ENCODE data around the gene APH1B. TPM values are rescaled to one million over a fixed set of nuclear protein-coding genes. Genes with fewer than 3 reads are reported as not detected.
A peak's percentile ranks its signal among the peaks of the same experiment; 100 is the strongest.
"Not testable (repeated sequence)": the region's sequence is repeated elsewhere in the genome, so short reads cannot be mapped to it uniquely, and the experiment has no call there.

Gene APH1B
- total and polyA plus RNA-seq, 4 donors, result 16.4 to 25.8 (median 21.8) TPM

- H3K27ac ChIP-seq (ENCODE audit: low read depth, low read length); H3K27me3 ChIP-seq (ENCODE audit: control insufficient read depth, insufficient read depth, low read length); H3K4me1 ChIP-seq (ENCODE audit: control insufficient read depth, insufficient read depth, low read length); H3K4me3 ChIP-seq (ENCODE audit: low read depth, low read length); H3K9me3 ChIP-seq (ENCODE audit: control insufficient read depth, insufficient read depth, low read length); H3K36me3 ChIP-seq (ENCODE audit: control insufficient read depth, insufficient read depth, low read length); DNase-seq (ENCODE audit: low read depth in 4 of 6, low spot score in 6 of 6): not testable (repeated sequence)
- WGBS (ENCODE audit: insufficient coverage), result no CpG with 5 or more reads among the region's 1 CpG
Observed at GRCh38 chr15:63237086-63237485, 40.3 kb upstream of the APH1B start.

GRCh38 chr15:63238171-63238570, 39.2 kb upstream of the APH1B start:
- H3K4me1 ChIP-seq (ENCODE audit: control insufficient read depth, insufficient read depth, low read length), result peaks cover 6% of the 10 kb centered on the region
- no peak for DNase-seq (ENCODE audit: low read depth in 4 of 6, low spot score in 6 of 6)

GRCh38 chr15:63238796-63239195, 38.6 kb upstream of the APH1B start:
- Histone ChIP-seq H3K9me3 (ENCODE audit: control insufficient read depth, insufficient read depth, low read length) (no peaks in the 10 kb centered on the region), H3K36me3 (ENCODE audit: control insufficient read depth, insufficient read depth, low read length) (no peaks in the 10 kb centered on the region), H3K27me3 (ENCODE audit: control insufficient read depth, insufficient read depth, low read length) (no peaks in the 10 kb centered on the region), H3K27ac (ENCODE audit: low read depth, low read length) (no peak overlapping the region), H3K4me3 (ENCODE audit: low read depth, low read length) (no peak overlapping the region), H3K4me1 (ENCODE audit: control insufficient read depth, insufficient read depth, low read length) (peaks cover 6% of the 10 kb centered on the region)
- WGBS (ENCODE audit: insufficient coverage), result 67% methylated on average over 1 of the region's 1 CpG
- DNase-seq (ENCODE audit: low read depth in 4 of 6, low spot score in 6 of 6), result no peak

More at GRCh38 chr15:63238171-63238570, 39.2 kb upstream of the APH1B start:
- H3K9me3 ChIP-seq (ENCODE audit: control insufficient read depth, insufficient read depth, low read length), result no peaks in the 10 kb centered on the region
- no peak overlapping the region for H3K27ac ChIP-seq (ENCODE audit: low read depth, low read length)
- no peaks in the 10 kb centered on the region for H3K27me3 ChIP-seq (ENCODE audit: control insufficient read depth, insufficient read depth, low read length)
- no peak overlapping the region for H3K4me3 ChIP-seq (ENCODE audit: low read depth, low read length)
- H3K36me3 ChIP-seq (ENCODE audit: control insufficient read depth, insufficient read depth, low read length), result no peaks in the 10 kb centered on the region

GRCh38 chr15:63240109-63240508, 37.3 kb upstream of the APH1B start:
- 56% methylated on average over 1 of the region's 3 CpGs for WGBS (ENCODE audit: insufficient coverage)

GRCh38 chr15:63241316-63241715, 36.1 kb upstream of the APH1B start:
- Histone ChIP-seq H3K27me3 (ENCODE audit: control insufficient read depth, insufficient read depth, low read length) (no peaks in the 10 kb centered on the region), H3K4me3 (ENCODE audit: low read depth, low read length) (no peak overlapping the region), H3K36me3 (ENCODE audit: control insufficient read depth, insufficient read depth, low read length) (peaks cover 4% of the 10 kb centered on the region), H3K27ac (ENCODE audit: low read depth, low read length) (no peak overlapping the region), H3K9me3 (ENCODE audit: control insufficient read depth, insufficient read depth, low read length) (no peaks in the 10 kb centered on the region), H3K4me1 (ENCODE audit: control insufficient read depth, insufficient read depth, low read length) (no peaks in the 10 kb centered on the region)
- DNase-seq (ENCODE audit: low read depth in 4 of 6, low spot score in 6 of 6), result no peak
- WGBS (ENCODE audit: insufficient coverage), result no CpG with 5 or more reads among the region's 1 CpG

More at GRCh38 chr15:63240109-63240508, 37.3 kb upstream of the APH1B start:
- no peaks in the 10 kb centered on the region for H3K9me3 ChIP-seq (ENCODE audit: control insufficient read depth, insufficient read depth, low read length)
- H3K4me1 ChIP-seq (ENCODE audit: control insufficient read depth, insufficient read depth, low read length), result no peaks in the 10 kb centered on the region
- H3K36me3 ChIP-seq (ENCODE audit: control insufficient read depth, insufficient read depth, low read length), result no peaks in the 10 kb centered on the region
- H3K27ac ChIP-seq (ENCODE audit: low read depth, low read length), result no peak overlapping the region
- H3K27me3 ChIP-seq (ENCODE audit: control insufficient read depth, insufficient read depth, low read length), result no peaks in the 10 kb centered on the region
- no peak overlapping the region for H3K4me3 ChIP-seq (ENCODE audit: low read depth, low read length)
- no peak for DNase-seq (ENCODE audit: low read depth in 4 of 6, low spot score in 6 of 6)

- peaks cover 9% of the 10 kb centered on the region for H3K36me3 ChIP-seq (ENCODE audit: control insufficient read depth, insufficient read depth, low read length)
- no peak overlapping the region for H3K27ac ChIP-seq (ENCODE audit: low read depth, low read length)
- no peaks in the 10 kb centered on the region for H3K4me1 ChIP-seq (ENCODE audit: control insufficient read depth, insufficient read depth, low read length)
- H3K4me3 ChIP-seq (ENCODE audit: low read depth, low read length), result no peak overlapping the region
- no peak for DNase-seq (ENCODE audit: low read depth in 4 of 6, low spot score in 6 of 6)
- 100% methylated on average over 1 of the region's 1 CpG for WGBS (ENCODE audit: insufficient coverage)
- no peaks in the 10 kb centered on the region for H3K27me3 ChIP-seq (ENCODE audit: control insufficient read depth, insufficient read depth, low read length)
- no peaks in the 10 kb centered on the region for H3K9me3 ChIP-seq (ENCODE audit: control insufficient read depth, insufficient read depth, low read length)
Observed at GRCh38 chr15:63243101-63243500, 34.3 kb upstream of the APH1B start.

- 100% methylated on average over 1 of the region's 1 CpG for WGBS (ENCODE audit: insufficient coverage)
- DNase-seq (ENCODE audit: low read depth in 4 of 6, low spot score in 6 of 6), result no peak
- Histone ChIP-seq H3K4me3 (ENCODE audit: low read depth, low read length) (no peak overlapping the region), H3K27me3 (ENCODE audit: control insufficient read depth, insufficient read depth, low read length) (no peaks in the 10 kb centered on the region), H3K9me3 (ENCODE audit: control insufficient read depth, insufficient read depth, low read length) (no peaks in the 10 kb centered on the region), H3K4me1 (ENCODE audit: control insufficient read depth, insufficient read depth, low read length) (no peaks in the 10 kb centered on the region), H3K36me3 (ENCODE audit: control insufficient read depth, insufficient read depth, low read length) (peaks cover 12% of the 10 kb centered on the region), H3K27ac (ENCODE audit: low read depth, low read length) (peak overlapping the region; percentile 57)
Observed at GRCh38 chr15:63243776-63244175, 33.6 kb upstream of the APH1B start.

- no peaks in the 10 kb centered on the region for H3K9me3 ChIP-seq (ENCODE audit: control insufficient read depth, insufficient read depth, low read length)
- no peak overlapping the region for H3K4me3 ChIP-seq (ENCODE audit: low read depth, low read length)
- no CpG with 5 or more reads among the region's 4 CpGs for WGBS (ENCODE audit: insufficient coverage)
- no peaks in the 10 kb centered on the region for H3K4me1 ChIP-seq (ENCODE audit: control insufficient read depth, insufficient read depth, low read length)
- peaks cover 12% of the 10 kb centered on the region for H3K36me3 ChIP-seq (ENCODE audit: control insufficient read depth, insufficient read depth, low read length)
- H3K27ac ChIP-seq (ENCODE audit: low read depth, low read length), result peak overlapping the region; percentile 57
- DNase-seq (ENCODE audit: low read depth in 4 of 6, low spot score in 6 of 6), result peak in 2 of 6 donors; percentile 33 to 69
- no peaks in the 10 kb centered on the region for H3K27me3 ChIP-seq (ENCODE audit: control insufficient read depth, insufficient read depth, low read length)
Observed at GRCh38 chr15:63244399-63244798, 33.0 kb upstream of the APH1B start.

- no CpG with 5 or more reads among the region's 5 CpGs for WGBS (ENCODE audit: insufficient coverage)
- no peaks in the 10 kb centered on the region for H3K4me1 ChIP-seq (ENCODE audit: control insufficient read depth, insufficient read depth, low read length)
- H3K36me3 ChIP-seq (ENCODE audit: control insufficient read depth, insufficient read depth, low read length), result peaks cover 13% of the 10 kb centered on the region
- H3K27me3 ChIP-seq (ENCODE audit: control insufficient read depth, insufficient read depth, low read length), result no peaks in the 10 kb centered on the region
- no peak overlapping the region for H3K4me3 ChIP-seq (ENCODE audit: low read depth, low read length)
- peak in 1 of 6 donors; percentile 20 for DNase-seq (ENCODE audit: low read depth in 4 of 6, low spot score in 6 of 6)
- H3K27ac ChIP-seq (ENCODE audit: low read depth, low read length), result peak overlapping the region; percentile 53
- no peaks in the 10 kb centered on the region for H3K9me3 ChIP-seq (ENCODE audit: control insufficient read depth, insufficient read depth, low read length)
Observed at GRCh38 chr15:63244976-63245645, 32.3 kb upstream of the APH1B start.

- no peaks in the 10 kb centered on the region for H3K9me3 ChIP-seq (ENCODE audit: control insufficient read depth, insufficient read depth, low read length)
- no peak overlapping the region for H3K4me3 ChIP-seq (ENCODE audit: low read depth, low read length)
- H3K36me3 ChIP-seq (ENCODE audit: control insufficient read depth, insufficient read depth, low read length), result peaks cover 18% of the 10 kb centered on the region
- no CpG with 5 or more reads among the region's 5 CpGs for WGBS (ENCODE audit: insufficient coverage)
- no peak for DNase-seq (ENCODE audit: low read depth in 4 of 6, low spot score in 6 of 6)
- H3K4me1 ChIP-seq (ENCODE audit: control insufficient read depth, insufficient read depth, low read length), result no peaks in the 10 kb centered on the region
- H3K27me3 ChIP-seq (ENCODE audit: control insufficient read depth, insufficient read depth, low read length), result no peaks in the 10 kb centered on the region
- no peak overlapping the region for H3K27ac ChIP-seq (ENCODE audit: low read depth, low read length)
Observed at GRCh38 chr15:63246691-63247469, 30.5 kb upstream of the APH1B start.
